A204.1 (cell line): ENCODE measurements around the gene DDX46.
"Not testable (repeated sequence)": the region's sequence is repeated elsewhere in the genome, so short reads cannot be mapped to it uniquely, and the experiment has no call there.

Experiments
- FAIRE-seq: peaks from 2 replicates; lab custom pipeline; 2012; peaks lifted over from hg19 to GRCh38; lab: Jason Lieb, UNC

The DDX46 gene

GRCh38 chr5:134787692-134788091 is 29.1 kb downstream of the DDX46 start:
- no peak for FAIRE-seq

GRCh38 chr5:134791580-134791979 is 33.0 kb downstream of the DDX46 start:
- FAIRE-seq = no peak

DNA sequence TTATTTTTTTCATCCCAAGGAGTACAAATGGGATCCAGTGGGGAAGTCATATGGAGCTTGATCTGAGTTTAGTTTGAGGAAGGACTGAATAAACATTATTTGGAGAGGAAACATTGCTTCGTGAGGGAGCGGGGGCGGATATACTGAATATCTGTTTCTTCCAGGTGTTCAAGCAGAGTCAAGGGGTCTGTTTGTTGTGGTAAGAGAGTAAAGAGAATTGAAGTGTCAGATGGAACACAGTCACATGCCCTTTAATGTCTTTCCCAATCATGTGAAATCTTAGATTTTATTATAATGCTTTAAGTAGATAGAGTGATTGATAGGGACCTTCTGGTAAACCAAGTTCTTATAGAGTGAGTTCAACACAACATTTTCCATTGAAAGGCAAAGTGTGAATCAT is 33.7 kb downstream of the DDX46 start:
- FAIRE-seq = no peak

DNA sequence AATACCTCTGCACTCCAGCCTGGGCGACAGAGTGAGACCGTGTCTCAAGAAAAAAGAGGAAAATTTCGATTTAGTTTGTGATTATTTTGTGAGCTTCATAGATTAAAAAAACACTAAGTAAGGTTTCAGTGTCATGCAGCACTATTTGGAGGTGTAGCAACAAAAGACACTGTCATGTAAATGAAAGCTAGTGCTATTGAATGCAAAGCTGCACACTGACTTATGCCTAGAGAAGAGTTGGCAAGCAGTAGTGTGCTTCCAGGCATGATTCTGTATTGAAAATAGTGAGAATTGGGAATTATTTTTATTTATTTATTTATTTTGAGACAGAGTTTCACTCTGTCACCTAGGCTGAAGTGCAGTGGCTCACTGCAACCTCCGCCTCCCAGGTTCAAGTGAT is 34.5 kb downstream of the DDX46 start:
- FAIRE-seq = no peak

- FAIRE-seq = no peak
Observed at GRCh38 chr5:134794082-134794481, 35.5 kb downstream of the DDX46 start.

- no peak for FAIRE-seq
Observed at GRCh38 chr5:134794819-134795218, 36.2 kb downstream of the DDX46 start.

GRCh38 chr5:134798468-134798867 is 39.9 kb downstream of the DDX46 start:
- FAIRE-seq = no peak

- no peak for FAIRE-seq
Observed at GRCh38 chr5:134803821-134804220, 45.2 kb downstream of the DDX46 start.

- no peak for FAIRE-seq
Observed at GRCh38 chr5:134813407-134813806, 54.8 kb downstream of the DDX46 start.

GRCh38 chr5:134813827-134814226 is 55.2 kb downstream of the DDX46 start:
- FAIRE-seq = no peak

DNA sequence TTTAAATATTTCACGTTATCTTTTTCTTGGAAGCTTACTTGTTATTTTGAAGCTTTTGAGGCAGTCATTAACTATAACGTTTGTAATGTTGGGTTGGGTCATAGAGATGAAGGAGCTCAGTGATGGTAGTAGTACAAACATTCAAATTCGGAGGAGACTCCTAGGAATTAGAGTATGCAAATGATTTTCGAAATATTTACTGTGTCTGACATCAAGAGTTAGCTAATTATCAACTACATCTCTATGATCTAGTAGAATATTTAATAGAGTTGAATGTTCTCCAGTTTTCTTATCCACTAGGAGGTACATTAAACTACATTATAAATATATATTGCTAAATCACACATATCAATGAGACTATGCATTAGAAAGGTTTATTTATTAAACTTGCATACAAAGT is 58.4 kb downstream of the DDX46 start:
- FAIRE-seq = no peak

DNA sequence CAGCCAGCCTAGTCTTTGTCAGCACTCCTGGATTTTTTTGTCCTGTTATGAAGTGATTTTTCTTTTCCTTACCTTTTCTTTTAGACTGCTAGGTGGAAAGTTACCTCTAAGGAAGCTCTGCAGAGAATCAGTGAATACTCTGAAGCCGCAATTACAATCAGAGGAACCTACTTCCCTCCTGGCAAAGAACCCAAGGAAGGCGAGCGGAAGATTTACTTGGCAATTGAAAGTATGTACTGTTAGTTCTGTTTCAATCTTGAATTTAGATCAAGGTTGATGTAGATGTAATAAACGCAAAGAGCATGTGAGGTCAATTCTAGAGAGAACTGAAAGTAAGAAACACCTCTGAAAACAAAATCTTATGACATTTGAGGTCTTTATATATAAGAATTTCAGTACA is 60.2 kb downstream of the DDX46 start:
- no peak for FAIRE-seq

- FAIRE-seq = no peak
Observed at GRCh38 chr5:134819407-134819963, 60.9 kb downstream of the DDX46 start.

- FAIRE-seq = no peak
Observed at GRCh38 chr5:134821841-134822240, 63.3 kb downstream of the DDX46 start.

DNA sequence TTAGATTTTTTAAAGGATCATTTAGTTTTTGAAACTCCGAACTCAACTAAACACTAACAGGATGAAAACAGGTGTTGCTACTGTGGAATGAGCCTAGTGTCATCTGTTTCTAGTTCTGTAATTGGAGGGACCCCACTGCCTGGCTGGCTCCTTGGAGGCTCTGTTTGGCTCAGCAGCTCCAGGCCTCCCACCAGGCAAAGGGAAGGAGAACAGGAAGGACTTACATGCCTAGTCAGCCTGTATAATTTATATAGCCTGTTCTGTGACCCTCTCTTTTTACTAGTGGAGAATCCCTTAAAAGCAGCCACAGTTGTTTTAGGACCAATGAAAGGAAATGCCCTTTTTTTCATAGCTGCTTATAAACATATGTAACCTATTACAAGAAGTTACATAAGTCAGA is 66.1 kb downstream of the DDX46 start:
- FAIRE-seq = no peak

GRCh38 chr5:134825212-134825611 is 66.6 kb downstream of the DDX46 start:
- no peak for FAIRE-seq

DNA sequence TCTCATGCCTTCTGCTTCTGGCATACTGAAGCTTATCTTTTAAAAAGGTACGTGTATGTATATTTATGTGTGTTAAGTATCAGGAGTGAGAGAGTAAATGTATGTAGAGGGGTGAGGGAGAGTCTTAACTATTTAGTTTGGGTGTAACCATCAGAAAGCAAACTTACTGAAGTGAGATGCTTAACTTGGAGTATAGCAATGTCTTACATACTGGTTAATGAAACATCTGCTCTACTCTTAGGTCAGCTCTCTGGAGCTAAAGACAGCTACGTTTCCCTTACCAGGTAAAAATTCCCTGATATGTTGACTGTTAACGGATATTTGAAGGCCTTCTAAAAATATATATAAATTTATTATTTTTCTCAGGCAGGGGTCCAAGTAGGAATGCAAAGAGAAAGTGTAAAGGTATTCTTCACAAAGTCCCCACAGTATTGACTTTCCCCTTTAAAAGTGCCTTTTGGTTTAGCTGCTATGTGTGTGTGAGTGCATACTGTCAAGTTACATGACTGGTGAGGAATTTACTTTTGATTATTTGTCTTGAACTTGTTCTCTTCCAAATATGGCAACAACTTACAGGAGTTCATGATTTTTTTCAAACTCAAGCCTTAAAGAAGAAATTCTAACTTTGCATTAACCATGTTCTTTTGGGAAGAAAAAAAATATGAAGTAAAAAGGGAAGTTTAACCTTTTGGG is 74.9 kb downstream of the DDX46 start:
- FAIRE-seq = no peak

DNA sequence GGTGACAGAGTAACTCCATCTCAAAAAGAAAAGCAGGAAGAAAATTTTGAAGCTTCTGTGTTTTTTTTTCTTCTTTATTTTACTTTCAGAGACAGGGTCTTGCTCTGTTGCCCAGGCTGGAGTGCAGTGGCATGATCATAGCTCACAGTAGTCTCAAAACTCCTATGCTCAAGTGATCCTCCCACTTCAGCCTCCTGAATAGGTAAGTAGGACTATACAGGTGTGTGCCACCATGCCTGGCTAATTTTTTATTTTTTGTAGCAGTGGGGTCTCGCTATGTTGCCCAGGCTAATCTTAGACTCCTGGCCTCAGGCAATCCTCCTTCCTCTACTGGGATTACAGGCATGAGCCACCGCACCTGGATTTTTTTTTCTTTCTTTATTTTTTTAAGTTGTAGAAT is 77.0 kb downstream of the DDX46 start:
- FAIRE-seq = no peak

- FAIRE-seq = no peak
Observed at GRCh38 chr5:134837530-134838181, 79.1 kb downstream of the DDX46 start.

DNA sequence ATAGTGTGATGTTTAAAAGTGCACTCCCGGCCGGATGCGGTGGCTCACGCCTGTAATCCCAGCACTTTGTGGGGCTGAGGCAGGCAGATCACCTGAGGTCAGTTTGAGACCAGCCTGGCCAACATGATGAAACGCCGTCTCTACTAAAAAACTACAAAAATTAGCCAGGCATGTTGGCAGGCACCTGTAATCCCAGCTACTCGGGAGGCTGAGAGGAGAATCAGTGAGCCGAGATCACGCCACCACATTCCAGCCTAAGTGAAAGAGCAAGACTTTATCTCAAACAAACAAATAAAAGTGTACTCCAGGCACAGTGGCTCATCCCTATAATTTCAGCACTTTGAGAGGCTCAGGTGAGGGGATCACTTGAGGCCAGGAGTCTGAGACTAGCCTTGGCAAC is 79.8 kb downstream of the DDX46 start:
- FAIRE-seq = not testable (repeated sequence)

DNA sequence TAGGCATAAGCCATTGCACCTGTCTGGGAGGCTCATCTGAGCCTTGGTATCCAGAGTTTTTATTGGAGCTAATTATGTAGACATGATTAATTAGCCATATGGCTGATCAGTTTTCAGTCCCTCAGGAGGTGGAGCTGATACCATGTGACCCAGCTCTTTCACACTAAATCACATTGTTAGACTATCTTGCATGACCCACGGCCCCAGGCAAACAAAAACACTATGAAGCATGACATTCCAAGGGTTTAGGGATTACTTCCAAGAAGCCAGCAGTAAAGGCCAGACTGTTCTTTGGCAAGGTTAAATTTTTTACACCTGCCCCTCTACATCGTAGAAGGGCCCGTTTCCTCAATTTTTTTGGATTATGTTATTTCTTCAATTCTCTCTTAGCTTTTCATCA is 82.2 kb downstream of the DDX46 start:
- FAIRE-seq = no peak

DNA sequence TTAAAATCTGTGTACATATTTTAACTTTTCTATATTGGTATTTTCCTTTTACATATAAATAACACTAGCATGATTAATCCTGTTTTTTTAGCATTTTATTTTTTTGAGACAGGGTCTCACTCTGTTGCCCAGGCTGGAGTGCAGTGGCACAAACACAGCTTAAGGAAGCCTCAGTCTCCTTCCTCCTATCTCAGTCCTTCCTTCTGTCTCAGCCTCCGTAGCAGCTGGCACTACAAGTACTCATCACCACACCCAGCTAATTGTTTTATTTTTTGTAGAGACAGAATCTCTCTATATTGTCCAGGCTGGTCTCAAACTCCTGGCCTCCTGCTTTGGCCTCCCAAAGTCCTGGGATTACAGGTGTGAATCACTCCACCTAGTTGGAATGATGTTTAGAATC is 85.7 kb downstream of the DDX46 start:
- no peak for FAIRE-seq

DNA sequence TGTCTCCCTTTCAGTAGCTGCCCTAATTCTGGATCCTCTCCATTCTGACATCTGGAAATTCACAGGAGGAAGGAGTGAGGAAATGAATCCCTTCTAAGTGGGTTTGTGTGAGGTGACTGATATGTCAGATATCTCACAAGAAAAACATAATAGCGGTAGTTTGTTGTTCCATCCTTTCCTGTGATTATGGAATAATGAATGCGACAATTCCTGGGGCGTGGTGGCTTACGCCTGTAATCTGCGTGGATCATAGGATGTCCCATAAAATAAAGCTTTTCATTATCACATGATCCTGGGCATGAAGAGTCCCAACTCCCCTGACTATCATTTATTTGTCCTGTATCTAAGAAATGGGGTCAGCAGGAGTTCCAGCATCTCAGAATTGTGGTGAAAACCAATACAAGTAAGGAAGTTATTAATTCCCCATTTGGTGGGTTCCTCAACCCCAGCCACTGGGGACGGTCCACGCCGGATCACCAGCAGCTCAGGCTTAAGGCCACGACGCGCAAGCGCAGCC is 86.8 kb downstream of the DDX46 start:
- FAIRE-seq = no peak
